K562 (cell line): ENCODE results near the gene GORASP2. TPM values are rescaled to one million over a fixed set of nuclear protein-coding genes. Genes with fewer than 3 reads are reported as not detected.

Source experiments
- ATAC-seq: fragments of 200-7000 bp; cut with Tn5 transposase; 3 replicates; pipeline ENCODE4 v1.9.1; 2020; ENCODE audit warnings: moderate library complexity
- BruUV-seq: library from RNA; stranded (reverse); fragments of 400-500 nt; replicated peaks from 2 replicates; lab custom pipeline; 2021; lab: Mats Ljungman, UMichigan
- CTCF ChIA-PET: fragments of 300-600 bp; formaldehyde crosslinking; extraction: SDS; loops from one replicate; lab custom pipeline; 2021; ENCODE audit warnings: low intra/inter-chr PET ratio; lab: Yijun Ruan, JAX
- POLR2A ChIA-PET: fragments of 300-600, 350-650 bp; sonication (Branson Sonifier 250); formaldehyde crosslinking; extraction: SDS; loops from one replicate; lab custom pipeline; 2021; ENCODE audit warnings: antibody characterized with exemption, inconsistent platforms; lab: Yijun Ruan, JAX
- DNase-seq, 4 experiments: peaks; one replicate each; pipeline versions ENCODE4 v3.0.0 to v3.0.0-alpha.2; 2011 to 2018; ENCODE audit warnings: low spot score in 3 of 4, mixed read lengths in 3 of 4; ENCODE audit errors: extremely low read depth in 1 of 4
- FAIRE-seq: peaks from 2 replicates; lab custom pipeline; 2011; peaks lifted over from hg19 to GRCh38; lab: Jason Lieb, UNC
- H2AFZ ChIP-seq: 2 replicates; pipeline ENCODE4 v1.6.0; 2011; ENCODE audit warnings: low read depth, low read length, control low read depth, inconsistent platforms
- H3K27ac ChIP-seq: fragments of 200-600 bp; 3 replicates; pipeline ENCODE4 v1.8.0; 2011; ENCODE audit warnings: low read depth, mild to moderate bottlenecking, control low read depth, inconsistent platforms, low read length, moderate library complexity, mixed read lengths; ENCODE audit errors: extremely low read depth
- H3K27me3 ChIP-seq, 2 experiments: fragments of 300-600 bp in 1 of 2; 2 replicates in 1 of 2; 3 replicates in 1 of 2; pipeline versions ENCODE4 v1.6.0 to v1.8.0; 2011; ENCODE audit warnings: inconsistent platforms in 2 of 2, low read length in 2 of 2, mild to moderate bottlenecking in 1 of 2, mixed read lengths in 1 of 2, moderate library complexity in 1 of 2; ENCODE audit not compliant: control insufficient read depth in 2 of 2, insufficient read depth in 2 of 2
- H3K36me3 ChIP-seq: fragments of 300-600 bp; 3 replicates; pipeline ENCODE4 v1.8.0; 2011; ENCODE audit warnings: mild to moderate bottlenecking, low read length, inconsistent platforms; ENCODE audit not compliant: control insufficient read depth, insufficient read depth
- H3K4me1 ChIP-seq, 2 experiments: fragments of 200-600 bp in 1 of 2; replicated peaks in 1 of 2; 2 replicates in 1 of 2; 3 replicates in 1 of 2; pipeline versions ENCODE4 v1.5.1 to v1.8.0; 2011; ENCODE audit warnings: inconsistent platforms in 2 of 2, low read length in 2 of 2, mild to moderate bottlenecking in 1 of 2, mixed read lengths in 1 of 2, moderate library complexity in 1 of 2; ENCODE audit not compliant: control insufficient read depth in 2 of 2, insufficient read depth in 2 of 2
- H3K4me2 ChIP-seq: 2 replicates; pipeline ENCODE4 v1.6.1; 2011; ENCODE audit warnings: low read length, control low read depth, inconsistent platforms, mixed read lengths; ENCODE audit not compliant: insufficient read depth
- H3K4me3 ChIP-seq: fragments of 200-600 bp; sonication (generic), shearing (Covaris generic); 2 replicates; pipeline ENCODE4 v1.5.1; 2016; ENCODE audit warnings: control low read depth, inconsistent platforms
- H3K79me2 ChIP-seq: fragments of 200-600 bp; 3 replicates; pipeline ENCODE4 v1.8.0; 2011; ENCODE audit warnings: low read length, inconsistent platforms; ENCODE audit not compliant: control insufficient read depth, insufficient read depth
- H3K9ac ChIP-seq, 2 experiments: 2 replicates each; pipeline versions ENCODE4 v1.6.0 to v1.6.1; 2011; ENCODE audit warnings: low read depth in 2 of 2, low read length in 2 of 2, control low read depth in 1 of 2, inconsistent platforms in 1 of 2, mild to moderate bottlenecking in 1 of 2, mixed read lengths in 1 of 2; ENCODE audit not compliant: insufficient read depth in 1 of 2
- H3K9me1 ChIP-seq: one replicate; pipeline ENCODE4 v1.6.0; 2011; ENCODE audit warnings: inconsistent platforms, mild to moderate bottlenecking, low read length, moderate library complexity; ENCODE audit not compliant: control insufficient read depth, insufficient read depth
- H3K9me3 ChIP-seq: replicated peaks from 2 replicates; pipeline ENCODE4 v1.5.1; 2011; ENCODE audit warnings: low read depth, low read length, inconsistent platforms; ENCODE audit not compliant: control insufficient read depth, insufficient read depth
- H4K20me1 ChIP-seq: replicated peaks from 2 replicates; pipeline ENCODE4 v1.6.1; 2011; ENCODE audit warnings: low read length, inconsistent platforms, mixed read lengths; ENCODE audit not compliant: control insufficient read depth, insufficient read depth
- BCL6 ChIP-seq: fragments of 250-450 bp; sonication (Bioruptor Pico); IDR thresholded peaks from 2 replicates; pipeline ENCODE4 v1.4.0; 2020
- BHLHE40 ChIP-seq: IDR thresholded peaks from 2 replicates; pipeline ENCODE4 v1.6.1; 2011; ENCODE audit warnings: low read length, improper control_type of control experiment
- ETV1 ChIP-seq: fragments of 450-650 bp; conservative IDR thresholded peaks from 2 replicates; pipeline ENCODE4 v1.6.1; 2016; ENCODE audit warnings: missing genetic modification characterization, control low read depth, low read depth, missing compliant biosample characterization
- GATAD2B ChIP-seq: fragments of 450-650 bp; IDR thresholded peaks from 2 replicates; pipeline ENCODE4 v1.6.1; 2017; ENCODE audit warnings: mild to moderate bottlenecking, borderline replicate concordance
- NCOA2 ChIP-seq, 2 experiments: fragments of 450-650 bp; IDR thresholded peaks; 2 replicates each; pipeline ENCODE4 v1.6.1; 2018; ENCODE audit warnings: mild to moderate bottlenecking in 2 of 2, moderate library complexity in 1 of 2; ENCODE audit not compliant: partially characterized antibody in 2 of 2
- NRF1 ChIP-seq, 2 experiments: fragments of 450-650 bp; IDR thresholded peaks in 1 of 2; conservative IDR thresholded peaks in 1 of 2; 2 replicates each; pipeline ENCODE4 v1.6.1; 2014; ENCODE audit warnings: mild to moderate bottlenecking in 2 of 2
- TFAP4 ChIP-seq: sonication (generic); formaldehyde crosslinking; IDR thresholded peaks from 2 replicates; pipeline ENCODE4 v1.8.0; 2022; ENCODE audit warnings: missing genetic modification reagents, mild to moderate bottlenecking, moderate library complexity, borderline replicate concordance
- WGBS: fragments of 100-300 bp; shearing (Covaris generic); methylation state at CpG from one replicate; pipeline ENCODE4 v1.1.6; 2016; ENCODE audit warnings: low coverage, mixed read lengths; ENCODE audit not compliant: insufficient coverage; ENCODE audit errors: missing lambda C conversion rate; 5-methylcytosine and 5-hydroxymethylcytosine counted together
- in situ Hi-C: fragments of 300-500 bp; cut with MboI; formaldehyde crosslinking; loops from 4 replicates; pipeline ENCODE4 v1.15.0; 2018; ENCODE audit warnings: inconsistent platforms, mixed read lengths
- intact Hi-C: fragments of 100-400 bp; cut with micrococcal nuclease; formaldehyde crosslinking; loops from 2 replicates; pipeline ENCODE4 v1.14.2; 2022
- polyA plus RNA-seq, 8 experiments: library from polyadenylated mRNA; depleted of rRNA in 4 of 8; stranded (reverse) in 5 of 8; unstranded in 3 of 8; fragments of >200 nt; fragmentation: Nextera tagmentation in 2 of 8; fragmentation: Illumina TruSeq in 1 of 8; extraction: Ambion mirVana in 2 of 8; extraction: Trizol in 1 of 8; gene quantifications; 2 replicates each; pipeline versions ENCODE4 v1.2.1 to v1.2.3, GENCODE V29; 2011 to 2014; ENCODE audit warnings: inconsistent platforms in 1 of 8, missing spikeins in 1 of 8
- total RNA-seq, 7 experiments: library from RNA; depleted of rRNA in 6 of 7; stranded (reverse); fragments of >200 nt in 6 of 7; fragmentation: Illumina TruSeq in 2 of 7; extraction: Trizol in 2 of 7; gene quantifications; 2 replicates each; pipeline versions ENCODE4 v1.2.1 to v1.2.3, GENCODE V29; 2011 to 2021; ENCODE audit warnings: low replicate concordance in 1 of 7
- TF ChIP-seq, protein P1 (sequence below): fragments of 200-800 bp; sonication (Bioruptor generic); IDR thresholded peaks from 2 replicates; pipeline ENCODE4 v1.6.1; 2017; ENCODE audit warnings: missing genetic modification characterization, missing compliant biosample characterization

Gene GORASP2
- total and polyA plus RNA-seq, 9 of the 15 experiments (the other 6 are each of a cell fraction or from before 2014, with no cell fraction given): 27.4 to 180 (median 59.6) TPM

GRCh38 chr2:170905864-170906263 lies 23.2 kb upstream of the GORASP2 start:
- H3K79me2 ChIP-seq: no peaks in the 10 kb centered on the region
- DNase-seq (peak in 1 of 4 experiments; percentile 37), FAIRE-seq (peak; percentile 71), ATAC-seq (peak; percentile 84)
- H3K4me3 ChIP-seq: no peak overlapping the region
- H3K36me3 ChIP-seq: no peaks in the 10 kb centered on the region
- TF ChIP-seq NRF1 (conservative IDR thresholded peaks at IDR 0.05 in 1 of 2, IDR thresholded peaks at IDR 0.05 in 1 of 2) (peak; percentile 21 to 43; a peak in 2 of 4 replicates), NCOA2 (IDR thresholded peaks at IDR 0.05; ENCODE audit: partially characterized antibody in 2 of 2) (no peak), ETV1 (tag) (no peak), GATAD2B (no peak), BCL6 (CRISPR knock-in tag) (no peak), BHLHE40 (0 out of 2 replicates have a peak, but pooled peaks have one; percentile 36), TFAP4 (CRISPR knock-in tag) (no peak)
- TF ChIP-seq, protein P1, sequence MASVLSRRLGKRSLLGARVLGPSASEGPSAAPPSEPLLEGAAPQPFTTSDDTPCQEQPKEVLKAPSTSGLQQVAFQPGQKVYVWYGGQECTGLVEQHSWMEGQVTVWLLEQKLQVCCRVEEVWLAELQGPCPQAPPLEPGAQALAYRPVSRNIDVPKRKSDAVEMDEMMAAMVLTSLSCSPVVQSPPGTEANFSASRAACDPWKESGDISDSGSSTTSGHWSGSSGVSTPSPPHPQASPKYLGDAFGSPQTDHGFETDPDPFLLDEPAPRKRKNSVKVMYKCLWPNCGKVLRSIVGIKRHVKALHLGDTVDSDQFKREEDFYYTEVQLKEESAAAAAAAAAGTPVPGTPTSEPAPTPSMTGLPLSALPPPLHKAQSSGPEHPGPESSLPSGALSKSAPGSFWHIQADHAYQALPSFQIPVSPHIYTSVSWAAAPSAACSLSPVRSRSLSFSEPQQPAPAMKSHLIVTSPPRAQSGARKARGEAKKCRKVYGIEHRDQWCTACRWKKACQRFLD (CRISPR knock-in tag): no peak
- in situ Hi-C loops (no loop called here), intact Hi-C loops (no loop called here)
- ChIA-PET CTCF (no interaction called here), POLR2A (interaction anchor here (0.8 to 4.1 kb wide), 5 partner anchors 11 to 81 kb away, joined by 3 to 19 read pairs (median 3); partner anchors contain the start of gene GORASP2)
- peaks cover 4% of the 10 kb centered on the region; the same call in 1 of the 2 replicates for H3K9me3 ChIP-seq
- no peaks in the 10 kb centered on the region for H4K20me1 ChIP-seq
- no peak overlapping the region for H3K4me2 ChIP-seq
- H2AFZ ChIP-seq: peak overlapping the region; percentile 69
- no TSS peak for BruUV-seq
- no peaks in the 10 kb centered on the region for H3K4me1 ChIP-seq
- no peak overlapping the region for H3K9ac ChIP-seq
- WGBS: 5% methylated on average over 5 of the region's 5 CpGs
- H3K9me1 ChIP-seq: no peaks in the 10 kb centered on the region
- H3K27me3 ChIP-seq: peaks cover 0 to 10% of the 10 kb centered on the region in 2 experiments; a peak in 1 of 5 replicates
- no peak overlapping the region for H3K27ac ChIP-seq
